HCT116 (cell line): Measurements from ENCODE around the gene IL5. TPM values are rescaled to one million over a fixed set of nuclear protein-coding genes. Genes with fewer than 3 reads are reported as not detected.

Source experiments
- ATAC-seq: fragments of 200-7000 bp; cut with Tn5 transposase; 2 replicates; pipeline ENCODE4 v1.9.1; 2020; ENCODE audit warnings: mild to moderate bottlenecking, moderate library complexity
- BruUV-seq: library from RNA; stranded (reverse); fragments of 400-500 nt; replicated peaks from 2 replicates; lab custom pipeline; 2021; lab: Mats Ljungman, UMichigan
- CTCF ChIA-PET: fragments of 300-600 bp; sonication (Branson Sonifier 250); formaldehyde crosslinking; loops from one replicate; lab custom pipeline; 2021; ENCODE audit warnings: antibody characterized with exemption; lab: Charles Lee
- POLR2A ChIA-PET: fragments of 300-600, 350-600 bp; sonication (Branson Sonifier 250); formaldehyde crosslinking; loops from one replicate; lab custom pipeline; 2021; ENCODE audit warnings: antibody characterized with exemption; lab: Charles Lee
- RAD21 ChIA-PET, 2 experiments: fragments of 300-600 bp; sonication (Branson Sonifier 250); formaldehyde crosslinking; loops; one replicate each; lab custom pipeline; 2023; ENCODE audit warnings: low total read pairs in 2 of 2; ENCODE audit not compliant: uncharacterized antibody in 2 of 2, unreplicated experiment in 2 of 2, low non-redundant PET in 1 of 2; lab: Charles Lee
- DNase-seq: peaks from one replicate; pipeline ENCODE4 v3.0.0-alpha.2; 2010; ENCODE audit warnings: low read depth, low spot score
- H2AFZ ChIP-seq: fragments of 200-600 bp; shearing (Covaris generic), sonication (generic); 2 replicates; pipeline ENCODE4 v1.6.1; 2017; ENCODE audit warnings: low read depth, mixed run types, mixed read lengths, antibody characterized with exemption, low read length; ENCODE audit not compliant: poor library complexity, severe bottlenecking
- H3K27ac ChIP-seq: 2 replicates; pipeline ENCODE4 v1.5.1; 2012; ENCODE audit warnings: low read depth, low read length
- H3K27me3 ChIP-seq: fragments of 200-600 bp; sonication (generic); 2 replicates; pipeline ENCODE4 v1.6.1; 2016; ENCODE audit warnings: mixed run types, low read length, mixed read lengths; ENCODE audit not compliant: insufficient read depth
- H3K36me3 ChIP-seq, 2 experiments: fragments of 200-500 bp in 1 of 2; fragments of 200-600 bp in 1 of 2; sonication (Bioruptor generic) in 1 of 2; sonication (generic) in 1 of 2; 2 replicates each; pipeline versions ENCODE4 v1.5.1 to v1.6.1; 2014 to 2016; ENCODE audit warnings: low read length in 2 of 2, inconsistent platforms in 1 of 2, mixed read lengths in 1 of 2, mixed run types in 1 of 2; ENCODE audit not compliant: insufficient read depth in 2 of 2, control insufficient read depth in 1 of 2
- H3K4me1 ChIP-seq, 2 experiments: fragments of 200-600 bp in 1 of 2; sonication (generic) in 1 of 2; 2 replicates each; pipeline versions ENCODE4 v1.5.1 to v1.6.1; 2012 to 2017; ENCODE audit warnings: low read length in 2 of 2, inconsistent platforms in 1 of 2, mild to moderate bottlenecking in 1 of 2, mixed read lengths in 1 of 2, mixed run types in 1 of 2, moderate library complexity in 1 of 2; ENCODE audit not compliant: insufficient read depth in 2 of 2, control insufficient read depth in 1 of 2
- H3K4me2 ChIP-seq: fragments of 200-600 bp; sonication (generic); 2 replicates; pipeline ENCODE4 v1.6.1; 2017; ENCODE audit warnings: mixed run types, low read length, mixed read lengths
- H3K4me3 ChIP-seq, 2 experiments: fragments of 200-600 bp in 1 of 2; sonication (generic) in 1 of 2; replicated peaks in 1 of 2; 2 replicates each; pipeline ENCODE4 v1.5.1; 2011 to 2016; ENCODE audit warnings: low read length in 2 of 2, control low read depth in 1 of 2, low read depth in 1 of 2, mild to moderate bottlenecking in 1 of 2, mixed read lengths in 1 of 2, mixed run types in 1 of 2
- H3K79me2 ChIP-seq: fragments of 200-600 bp; sonication (generic); 2 replicates; pipeline ENCODE4 v1.6.1; 2017; ENCODE audit warnings: mild to moderate bottlenecking, mixed run types, low read length, moderate library complexity, mixed read lengths; ENCODE audit not compliant: insufficient read depth
- H3K9ac ChIP-seq: fragments of 200-600 bp; sonication (generic); 2 replicates; pipeline ENCODE4 v1.6.1; 2016; ENCODE audit warnings: low read length, mixed read lengths
- H3K9me2 ChIP-seq: fragments of 200-600 bp; sonication (generic), shearing (Covaris generic); 2 replicates; pipeline ENCODE4 v1.6.1; 2017; ENCODE audit warnings: mixed run types, mild to moderate bottlenecking, moderate library complexity; ENCODE audit not compliant: insufficient read depth
- H3K9me3 ChIP-seq, 2 experiments: fragments of 200-500 bp in 1 of 2; fragments of 200-600 bp in 1 of 2; sonication (Bioruptor generic) in 1 of 2; sonication (generic) in 1 of 2; 2 replicates each; pipeline ENCODE4 v1.6.1; 2014 to 2017; ENCODE audit warnings: low read length in 2 of 2, mixed read lengths in 2 of 2, inconsistent platforms in 1 of 2, low read depth in 1 of 2, mild to moderate bottlenecking in 1 of 2, mixed run types in 1 of 2, moderate library complexity in 1 of 2; ENCODE audit not compliant: control insufficient read depth in 1 of 2, insufficient read depth in 1 of 2
- H4K20me1 ChIP-seq: fragments of 200-600 bp; sonication (generic), shearing (Covaris generic); 2 replicates; pipeline ENCODE4 v1.6.1; 2017; ENCODE audit warnings: mixed run types, mild to moderate bottlenecking, moderate library complexity; ENCODE audit not compliant: insufficient read depth
- CBX3 ChIP-seq: IDR thresholded peaks from 2 replicates; pipeline ENCODE4 v1.6.1; 2012; ENCODE audit warnings: low read depth
- CEBPB ChIP-seq: IDR thresholded peaks from 2 replicates; pipeline ENCODE4 v1.6.1; 2012; ENCODE audit warnings: low read depth
- ELF1 ChIP-seq: IDR thresholded peaks from 2 replicates; pipeline ENCODE4 v1.6.1; 2012; ENCODE audit warnings: low read depth, borderline replicate concordance
- EZH2phosphoT487 ChIP-seq: fragments of 200-600 bp; IDR thresholded peaks from 2 replicates; pipeline ENCODE4 v1.6.1; 2018; ENCODE audit warnings: antibody characterized with exemption, borderline replicate concordance
- FOSL1 ChIP-seq: IDR thresholded peaks from 2 replicates; pipeline ENCODE4 v1.6.1; 2012; ENCODE audit warnings: low read depth
- JUND ChIP-seq: IDR thresholded peaks from 2 replicates; pipeline ENCODE4 v1.6.1; 2012
- SIN3A ChIP-seq: IDR thresholded peaks from 2 replicates; pipeline ENCODE4 v1.6.1; 2012; ENCODE audit warnings: low read depth
- SRF ChIP-seq: IDR thresholded peaks from 2 replicates; pipeline ENCODE4 v1.6.1; 2012; ENCODE audit warnings: low read depth
- TCF7L2 ChIP-seq: IDR thresholded peaks from 2 replicates; pipeline ENCODE4 v1.7.0; 2011; ENCODE audit warnings: borderline replicate concordance, inconsistent platforms; ENCODE audit not compliant: insufficient read depth, insufficient read length; ENCODE audit errors: extremely low read depth
- ZFX ChIP-seq: fragments of 450-650 bp; IDR thresholded peaks from 2 replicates; pipeline ENCODE4 v1.6.1; 2017
- ZNF274 ChIP-seq: fragments of 200-500 bp; sonication (Bioruptor generic); IDR thresholded peaks from 2 replicates; pipeline ENCODE4 v1.6.1; 2014; ENCODE audit warnings: mild to moderate bottlenecking, low read depth, low read length, inconsistent platforms
- intact Hi-C: fragments of 100-400 bp; cut with micrococcal nuclease; formaldehyde crosslinking; loops from 2 replicates; pipeline ENCODE4 v1.10.0; 2022
- total RNA-seq: library from RNA; stranded (reverse); gene quantifications from one replicate; pipeline ENCODE4 v1.2.1, GENCODE V29; 2021; ENCODE audit not compliant: unreplicated experiment
- TF ChIP-seq, protein P1 (sequence below), 3 experiments: fragments of 200-600 bp in 1 of 3; sonication (generic) in 1 of 3; IDR thresholded peaks in 2 of 3; conservative IDR thresholded peaks in 1 of 3; 2 replicates each; pipeline ENCODE4 v1.5.1; 2012 to 2017; ENCODE audit warnings: low read depth in 2 of 3, low read length in 2 of 3, antibody characterized with exemption in 1 of 3, borderline replicate concordance in 1 of 3, control low read depth in 1 of 3, mild to moderate bottlenecking in 1 of 3, mixed read lengths in 1 of 3, mixed run types in 1 of 3, moderate library complexity in 1 of 3; ENCODE audit not compliant: insufficient read depth in 1 of 3
- TF ChIP-seq, protein P2 (sequence below): IDR thresholded peaks from 2 replicates; pipeline ENCODE4 v1.6.1; 2012

IL5 gene
- total RNA-seq, 1 experiment from 2014 or later = not detected

- Histone ChIP-seq H3K9me3 (no peaks in the 10 kb centered on the region), H3K4me2 (0 out of 2 replicates have a peak overlapping the region, but pooled peaks have one; percentile 90), H3K27me3 (no peaks in the 10 kb centered on the region), H2AFZ (no peak overlapping the region), H4K20me1 (no peaks in the 10 kb centered on the region), H3K36me3 (no peaks in the 10 kb centered on the region), H3K4me3 (no peak overlapping the region), H3K4me1 (peaks cover 21 to 69% of the 10 kb centered on the region in 2 experiments), H3K9me2 (no peaks in the 10 kb centered on the region), H3K79me2 (no peaks in the 10 kb centered on the region), H3K9ac (no peak overlapping the region; the same call in 1 of the 2 replicates), H3K27ac (no peak overlapping the region)
- POLR2A ChIA-PET = interaction anchor here (1.4 to 1.8 kb wide), 3 partner anchors 9 to 206 kb away, joined by 4 to 10 read pairs (median 9); partner anchors contain the start of genes IRF1 and SLC22A4
- RAD21 ChIA-PET = interaction anchor here in 1 of 2 experiments (2.8 kb wide), 1 partner anchor 112 kb away, joined by 13 read pairs; no protein-coding TSS in a partner anchor
- DNase-seq (no peak), ATAC-seq (no peak)
- intact Hi-C loops = loop anchor here (5.0 to 10.0 kb wide), 2 partner anchors 205 to 432 kb away; partner anchors contain the start of gene SLC22A4
- TF ChIP-seq SRF (no peak), FOSL1 (no peak), JUND (no peak)
- CTCF ChIA-PET = interaction anchor here (1.5 to 2.8 kb wide), 4 partner anchors 79 to 321 kb away, joined by 5 to 37 read pairs (median 8); no protein-coding TSS in a partner anchor
- no TSS peak for BruUV-seq
Measured at GRCh38 chr5:132499440-132500243, 43.7 kb downstream of the IL5 start.

DNA sequence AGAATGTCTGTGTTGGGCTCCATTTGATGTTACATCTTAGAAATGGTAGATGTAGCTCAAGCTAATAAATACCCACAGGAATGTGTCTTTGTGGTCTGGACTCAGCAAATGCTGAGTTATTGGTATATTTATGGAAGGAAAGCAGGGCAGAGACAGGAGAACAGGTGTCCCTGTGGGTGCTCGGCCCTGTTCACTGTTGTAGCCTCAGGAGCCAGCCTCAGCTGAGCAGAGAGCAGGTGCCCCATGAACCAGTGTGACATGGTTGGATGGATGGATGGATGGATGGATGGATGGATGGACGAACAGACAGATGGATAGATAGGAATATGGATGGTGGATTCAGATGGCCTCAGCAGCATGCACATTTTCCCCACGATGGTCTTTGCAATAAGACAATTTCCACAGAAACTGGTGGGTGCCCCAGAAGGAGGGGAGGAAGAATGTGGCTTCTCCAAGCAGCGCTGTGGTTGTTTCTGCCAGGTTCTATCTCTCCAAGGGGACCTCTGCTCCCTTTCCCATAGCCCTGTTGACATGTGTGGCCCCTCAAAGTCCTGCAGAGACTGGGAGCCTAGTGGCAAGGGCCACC is 44.5 kb downstream of the IL5 start:
- H3K27me3 ChIP-seq = no peaks in the 10 kb centered on the region
- RAD21 ChIA-PET = interaction anchor here (0.6 to 3.6 kb wide), 3 partner anchors 111 to 264 kb away, joined by 3 to 12 read pairs (median 4); no protein-coding TSS in a partner anchor
- H3K36me3 ChIP-seq = no peaks in the 10 kb centered on the region
- intact Hi-C loops = loop anchor here (10.0 kb wide), 1 partner anchor 204 kb away; the partner anchor contains the start of gene SLC22A4
- POLR2A ChIA-PET = interaction anchor here (1.0 to 1.6 kb wide), 2 partner anchors 9 to 111 kb away, joined by 3 to 5 read pairs; partner anchors contain the start of gene IRF1
- no peak for DNase-seq
- H3K79me2 ChIP-seq = no peaks in the 10 kb centered on the region
- CTCF ChIA-PET = interaction anchor here (0.9 to 3.2 kb wide), 4 partner anchors 27 to 111 kb away, joined by 3 to 37 read pairs (median 16); no protein-coding TSS in a partner anchor
- no peak overlapping the region for H3K9ac ChIP-seq
- no peak overlapping the region for H2AFZ ChIP-seq
- H3K4me3 ChIP-seq = no peak overlapping the region
- peaks cover 23 to 71% of the 10 kb centered on the region in 2 experiments for H3K4me1 ChIP-seq
- 0 out of 2 replicates have a peak overlapping the region, but pooled peaks have one; percentile 90 for H3K4me2 ChIP-seq
- no peak overlapping the region for H3K27ac ChIP-seq
- no peaks in the 10 kb centered on the region for H4K20me1 ChIP-seq
- no peaks in the 10 kb centered on the region for H3K9me2 ChIP-seq
- BruUV-seq = no TSS peak
- no peaks in the 10 kb centered on the region for H3K9me3 ChIP-seq
- ATAC-seq = no peak
- no peak for TF ChIP-seq ZFX
- no peak for TF ChIP-seq TCF7L2
- no peak for TF ChIP-seq EZH2phosphoT487
- TF ChIP-seq ZNF274 = no peak
- no peak for TF ChIP-seq SIN3A
- TF ChIP-seq, protein P1, sequence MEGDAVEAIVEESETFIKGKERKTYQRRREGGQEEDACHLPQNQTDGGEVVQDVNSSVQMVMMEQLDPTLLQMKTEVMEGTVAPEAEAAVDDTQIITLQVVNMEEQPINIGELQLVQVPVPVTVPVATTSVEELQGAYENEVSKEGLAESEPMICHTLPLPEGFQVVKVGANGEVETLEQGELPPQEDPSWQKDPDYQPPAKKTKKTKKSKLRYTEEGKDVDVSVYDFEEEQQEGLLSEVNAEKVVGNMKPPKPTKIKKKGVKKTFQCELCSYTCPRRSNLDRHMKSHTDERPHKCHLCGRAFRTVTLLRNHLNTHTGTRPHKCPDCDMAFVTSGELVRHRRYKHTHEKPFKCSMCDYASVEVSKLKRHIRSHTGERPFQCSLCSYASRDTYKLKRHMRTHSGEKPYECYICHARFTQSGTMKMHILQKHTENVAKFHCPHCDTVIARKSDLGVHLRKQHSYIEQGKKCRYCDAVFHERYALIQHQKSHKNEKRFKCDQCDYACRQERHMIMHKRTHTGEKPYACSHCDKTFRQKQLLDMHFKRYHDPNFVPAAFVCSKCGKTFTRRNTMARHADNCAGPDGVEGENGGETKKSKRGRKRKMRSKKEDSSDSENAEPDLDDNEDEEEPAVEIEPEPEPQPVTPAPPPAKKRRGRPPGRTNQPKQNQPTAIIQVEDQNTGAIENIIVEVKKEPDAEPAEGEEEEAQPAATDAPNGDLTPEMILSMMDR (IDR thresholded peaks at IDR 0.05 in 2 of 3, conservative IDR thresholded peaks at IDR 0.05 in 1 of 3; ENCODE audit: borderline replicate concordance in 1 of 3, insufficient read depth in 1 of 3, low read depth in 2 of 3, low read length in 2 of 3) = no peak
- TF ChIP-seq ELF1 = no peak
- TF ChIP-seq SRF = no peak
- TF ChIP-seq, protein P2, sequence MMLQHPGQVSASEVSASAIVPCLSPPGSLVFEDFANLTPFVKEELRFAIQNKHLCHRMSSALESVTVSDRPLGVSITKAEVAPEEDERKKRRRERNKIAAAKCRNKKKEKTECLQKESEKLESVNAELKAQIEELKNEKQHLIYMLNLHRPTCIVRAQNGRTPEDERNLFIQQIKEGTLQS = no peak
- TF ChIP-seq CBX3 = no peak
- TF ChIP-seq CEBPB = no peak
